Measurements from ENCODE around the gene APOBEC3G. TPM values are rescaled to one million over a fixed set of nuclear protein-coding genes. Genes with fewer than 3 reads are reported as not detected.

Gene APOBEC3G
- polyA plus RNA-seq, 1 of the 3 experiments (the other 2 are of a cell fraction): not detected

- H3K27ac ChIP-seq (ENCODE audit: low read depth in 2 of 2, low read length in 1 of 2): no peak overlapping the region
- no peaks in the 10 kb centered on the region for H3K4me1 ChIP-seq (ENCODE audit: control insufficient read depth in 1 of 2, insufficient read depth in 2 of 2, low read depth in 1 of 2, low read length in 1 of 2)
- no peak for DNase-seq
- H2AFZ ChIP-seq (ENCODE audit: low read depth): no peak overlapping the region
- H3K79me2 ChIP-seq (ENCODE audit: insufficient read depth): no peaks in the 10 kb centered on the region
- H4K20me1 ChIP-seq (ENCODE audit: insufficient read depth): no peaks in the 10 kb centered on the region
- no peaks in the 10 kb centered on the region for H3K36me3 ChIP-seq (replicated peaks in 1 of 2; ENCODE audit: control insufficient read depth in 1 of 2, insufficient read depth in 2 of 2, low read length in 1 of 2)
- H3K4me2 ChIP-seq: no peak overlapping the region
- TF ChIP-seq MEF2A (IDR thresholded peaks at IDR 0.05; ENCODE audit: borderline replicate concordance, low read depth) (no peak), ELF1 (IDR thresholded peaks at IDR 0.05) (no peak), GATA2 (CRISPR knock-in tag; IDR thresholded peaks at IDR 0.05) (no peak), FOXM1 (IDR thresholded peaks at IDR 0.05; ENCODE audit: low read depth) (no peak), CHD2 (IDR thresholded peaks at IDR 0.05; ENCODE audit: low read length, partially characterized antibody) (no peak), EZH2phosphoT487 (IDR thresholded peaks at IDR 0.05; ENCODE audit: borderline replicate concordance, low read depth) (no peak), SIN3A (IDR thresholded peaks at IDR 0.05; ENCODE audit: borderline replicate concordance, low read depth, low read length) (no peak), MAX (IDR thresholded peaks at IDR 0.05; ENCODE audit: low read depth) (no peak), RAD21 (IDR thresholded peaks at IDR 0.05; ENCODE audit: low read length) (no peak)
- TF ChIP-seq, protein P1, sequence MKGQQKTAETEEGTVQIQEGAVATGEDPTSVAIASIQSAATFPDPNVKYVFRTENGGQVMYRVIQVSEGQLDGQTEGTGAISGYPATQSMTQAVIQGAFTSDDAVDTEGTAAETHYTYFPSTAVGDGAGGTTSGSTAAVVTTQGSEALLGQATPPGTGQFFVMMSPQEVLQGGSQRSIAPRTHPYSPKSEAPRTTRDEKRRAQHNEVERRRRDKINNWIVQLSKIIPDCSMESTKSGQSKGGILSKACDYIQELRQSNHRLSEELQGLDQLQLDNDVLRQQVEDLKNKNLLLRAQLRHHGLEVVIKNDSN (IDR thresholded peaks at IDR 0.05; ENCODE audit: borderline replicate concordance, low read depth): no peak
- TF ChIP-seq, protein P2, sequence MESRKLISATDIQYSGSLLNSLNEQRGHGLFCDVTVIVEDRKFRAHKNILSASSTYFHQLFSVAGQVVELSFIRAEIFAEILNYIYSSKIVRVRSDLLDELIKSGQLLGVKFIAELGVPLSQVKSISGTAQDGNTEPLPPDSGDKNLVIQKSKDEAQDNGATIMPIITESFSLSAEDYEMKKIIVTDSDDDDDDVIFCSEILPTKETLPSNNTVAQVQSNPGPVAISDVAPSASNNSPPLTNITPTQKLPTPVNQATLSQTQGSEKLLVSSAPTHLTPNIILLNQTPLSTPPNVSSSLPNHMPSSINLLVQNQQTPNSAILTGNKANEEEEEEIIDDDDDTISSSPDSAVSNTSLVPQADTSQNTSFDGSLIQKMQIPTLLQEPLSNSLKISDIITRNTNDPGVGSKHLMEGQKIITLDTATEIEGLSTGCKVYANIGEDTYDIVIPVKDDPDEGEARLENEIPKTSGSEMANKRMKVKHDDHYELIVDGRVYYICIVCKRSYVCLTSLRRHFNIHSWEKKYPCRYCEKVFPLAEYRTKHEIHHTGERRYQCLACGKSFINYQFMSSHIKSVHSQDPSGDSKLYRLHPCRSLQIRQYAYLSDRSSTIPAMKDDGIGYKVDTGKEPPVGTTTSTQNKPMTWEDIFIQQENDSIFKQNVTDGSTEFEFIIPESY (IDR thresholded peaks at IDR 0.05; ENCODE audit: borderline replicate concordance, low read depth): no peak
- TF ChIP-seq, protein P3, sequence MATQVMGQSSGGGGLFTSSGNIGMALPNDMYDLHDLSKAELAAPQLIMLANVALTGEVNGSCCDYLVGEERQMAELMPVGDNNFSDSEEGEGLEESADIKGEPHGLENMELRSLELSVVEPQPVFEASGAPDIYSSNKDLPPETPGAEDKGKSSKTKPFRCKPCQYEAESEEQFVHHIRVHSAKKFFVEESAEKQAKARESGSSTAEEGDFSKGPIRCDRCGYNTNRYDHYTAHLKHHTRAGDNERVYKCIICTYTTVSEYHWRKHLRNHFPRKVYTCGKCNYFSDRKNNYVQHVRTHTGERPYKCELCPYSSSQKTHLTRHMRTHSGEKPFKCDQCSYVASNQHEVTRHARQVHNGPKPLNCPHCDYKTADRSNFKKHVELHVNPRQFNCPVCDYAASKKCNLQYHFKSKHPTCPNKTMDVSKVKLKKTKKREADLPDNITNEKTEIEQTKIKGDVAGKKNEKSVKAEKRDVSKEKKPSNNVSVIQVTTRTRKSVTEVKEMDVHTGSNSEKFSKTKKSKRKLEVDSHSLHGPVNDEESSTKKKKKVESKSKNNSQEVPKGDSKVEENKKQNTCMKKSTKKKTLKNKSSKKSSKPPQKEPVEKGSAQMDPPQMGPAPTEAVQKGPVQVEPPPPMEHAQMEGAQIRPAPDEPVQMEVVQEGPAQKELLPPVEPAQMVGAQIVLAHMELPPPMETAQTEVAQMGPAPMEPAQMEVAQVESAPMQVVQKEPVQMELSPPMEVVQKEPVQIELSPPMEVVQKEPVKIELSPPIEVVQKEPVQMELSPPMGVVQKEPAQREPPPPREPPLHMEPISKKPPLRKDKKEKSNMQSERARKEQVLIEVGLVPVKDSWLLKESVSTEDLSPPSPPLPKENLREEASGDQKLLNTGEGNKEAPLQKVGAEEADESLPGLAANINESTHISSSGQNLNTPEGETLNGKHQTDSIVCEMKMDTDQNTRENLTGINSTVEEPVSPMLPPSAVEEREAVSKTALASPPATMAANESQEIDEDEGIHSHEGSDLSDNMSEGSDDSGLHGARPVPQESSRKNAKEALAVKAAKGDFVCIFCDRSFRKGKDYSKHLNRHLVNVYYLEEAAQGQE (IDR thresholded peaks at IDR 0.05; ENCODE audit: low read depth, low read length): no peak
- TF ChIP-seq, protein P4, sequence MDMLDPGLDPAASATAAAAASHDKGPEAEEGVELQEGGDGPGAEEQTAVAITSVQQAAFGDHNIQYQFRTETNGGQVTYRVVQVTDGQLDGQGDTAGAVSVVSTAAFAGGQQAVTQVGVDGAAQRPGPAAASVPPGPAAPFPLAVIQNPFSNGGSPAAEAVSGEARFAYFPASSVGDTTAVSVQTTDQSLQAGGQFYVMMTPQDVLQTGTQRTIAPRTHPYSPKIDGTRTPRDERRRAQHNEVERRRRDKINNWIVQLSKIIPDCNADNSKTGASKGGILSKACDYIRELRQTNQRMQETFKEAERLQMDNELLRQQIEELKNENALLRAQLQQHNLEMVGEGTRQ (IDR thresholded peaks at IDR 0.05; ENCODE audit: borderline replicate concordance, low read depth, low read length): no peak
- CTCF ChIA-PET: interaction anchor here (0.7 kb wide), 1 partner anchor 14 kb away, joined by 3 read pairs; the partner anchor contains the start of gene APOBEC3C
- H3K9me3 ChIP-seq: no peaks in the 10 kb centered on the region
- no peak overlapping the region for H3K9ac ChIP-seq
- WGBS (ENCODE audit: low lambda C conversion rate): 98% methylated on average over 9 of the region's 11 CpGs
- no peaks in the 10 kb centered on the region for H3K9me2 ChIP-seq
- H3K27me3 ChIP-seq (ENCODE audit: insufficient read depth): no peaks in the 10 kb centered on the region
- no peaks in the 10 kb centered on the region for H3F3A ChIP-seq (replicated peaks; ENCODE audit: insufficient read depth)
- POLR2A ChIA-PET: no interaction called here
- H3K4me3 ChIP-seq (ENCODE audit: low read depth in 2 of 2, low read length in 1 of 2): no peak overlapping the region
Observed at GRCh38 chr22:39028281-39028680, 48.8 kb upstream of the APOBEC3G start.

Data from SK-N-SH (cell line).